ENCODE results near the gene KRTAP3-3. TPM values are rescaled to one million over a fixed set of nuclear protein-coding genes. Genes with fewer than 3 reads are reported as not detected.

Gene KRTAP3-3
- total RNA-seq, 1 donor from 2014 or later, result not detected

DNA sequence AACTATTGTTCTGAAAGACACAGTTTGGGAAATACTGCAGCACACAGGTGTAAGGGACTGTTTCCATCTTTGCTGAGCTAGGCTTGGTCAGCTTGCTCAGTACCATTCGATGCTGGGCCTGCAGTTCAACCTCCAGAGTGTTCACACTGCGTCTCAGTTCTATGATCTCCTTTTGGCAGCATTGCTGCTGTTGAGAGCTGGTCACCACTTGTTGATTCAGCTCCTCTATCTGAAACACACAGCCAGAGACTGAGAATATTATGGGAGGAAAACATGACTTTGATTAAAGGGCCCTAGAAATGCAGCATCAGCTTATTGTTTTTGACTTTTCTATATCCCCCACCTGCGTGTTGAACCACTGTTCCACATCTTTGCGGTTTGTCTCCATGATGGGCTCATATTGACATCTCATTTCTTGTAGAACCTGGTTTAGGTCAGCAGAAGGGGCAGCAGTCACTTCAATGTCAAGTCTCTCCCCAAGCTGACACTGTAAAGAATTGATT lies 31.9 kb downstream of the KRTAP3-3 start:
- FAIRE-seq, result no peak
- DNase-seq (ENCODE audit: low spot score in 2 of 2), result no peak

DNA sequence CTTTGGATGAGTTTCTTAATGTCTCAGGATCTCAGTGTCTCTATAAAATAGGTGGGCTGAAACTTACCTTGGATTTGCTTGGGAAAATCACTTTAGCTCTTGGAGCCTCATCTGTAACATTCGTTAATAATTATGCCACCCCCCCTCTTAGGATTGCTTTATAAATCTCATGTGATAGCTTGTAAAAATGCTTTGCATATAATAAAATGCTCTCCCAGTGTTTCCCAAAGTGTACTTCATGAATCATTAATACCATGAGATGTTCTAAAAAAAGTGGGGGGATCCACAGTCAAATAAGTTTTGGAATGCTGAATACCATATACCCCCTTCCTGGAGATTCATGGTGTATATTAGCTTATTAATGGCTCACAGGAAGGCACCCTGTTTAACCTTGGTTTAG lies 32.4 kb downstream of the KRTAP3-3 start:
- DNase-seq (ENCODE audit: low spot score in 2 of 2) (no peak), FAIRE-seq (no peak)

- DNase-seq (ENCODE audit: low spot score in 2 of 2), result no peak
- no peak for FAIRE-seq
Measured at GRCh38 chr17:40960144-40960543, 33.8 kb downstream of the KRTAP3-3 start.

GRCh38 chr17:40958086-40958953 lies 35.6 kb downstream of the KRTAP3-3 start:
- no peak for FAIRE-seq
- no peak for DNase-seq (ENCODE audit: low spot score in 2 of 2)

DNA sequence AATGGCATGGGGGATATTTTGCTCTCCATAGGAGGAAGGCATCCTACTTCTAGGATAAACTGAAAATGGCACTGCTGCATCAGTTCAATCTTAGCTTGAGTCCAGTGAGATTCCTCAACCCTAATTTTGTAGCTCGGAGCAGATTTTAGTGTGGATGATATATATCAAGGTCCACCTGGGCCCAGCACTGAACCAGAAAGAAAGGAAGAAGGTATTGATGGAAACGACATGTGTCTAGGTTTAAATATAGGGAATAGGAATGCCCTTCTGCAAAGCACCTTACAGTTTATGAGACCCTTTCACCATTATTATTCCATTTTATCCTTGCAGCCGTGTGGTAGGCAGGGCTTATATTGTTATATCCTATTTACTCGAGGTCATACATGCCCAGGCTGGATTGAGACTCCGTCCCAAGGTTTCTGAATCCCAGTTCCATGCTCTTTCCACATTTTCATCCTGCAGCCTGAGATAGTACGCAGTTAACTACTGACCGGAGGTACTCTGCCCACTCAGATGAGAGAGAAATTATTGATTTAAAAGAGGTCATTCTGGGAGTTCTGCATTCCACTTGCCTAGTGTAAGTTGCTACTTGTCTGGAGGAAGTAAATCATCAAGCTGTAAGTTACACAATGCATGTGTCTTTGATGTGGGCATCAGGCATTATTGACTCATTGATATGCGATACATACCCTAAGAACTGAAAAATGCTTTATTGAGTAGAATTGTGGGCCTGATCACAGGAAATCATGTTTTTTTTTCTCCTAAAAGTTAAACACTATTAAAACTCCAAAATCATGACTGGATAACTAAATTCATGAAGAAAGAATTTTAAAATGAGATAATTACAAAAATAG lies 37.3 kb downstream of the KRTAP3-3 start:
- FAIRE-seq, result no peak

GRCh38 chr17:40953881-40954280 lies 40.1 kb downstream of the KRTAP3-3 start:
- no peak for DNase-seq (ENCODE audit: low spot score in 2 of 2)
- FAIRE-seq, result no peak

More for the DNA sequence above, 37.3 kb downstream of the KRTAP3-3 start:
- no peak for DNase-seq (ENCODE audit: low spot score in 2 of 2)

DNA sequence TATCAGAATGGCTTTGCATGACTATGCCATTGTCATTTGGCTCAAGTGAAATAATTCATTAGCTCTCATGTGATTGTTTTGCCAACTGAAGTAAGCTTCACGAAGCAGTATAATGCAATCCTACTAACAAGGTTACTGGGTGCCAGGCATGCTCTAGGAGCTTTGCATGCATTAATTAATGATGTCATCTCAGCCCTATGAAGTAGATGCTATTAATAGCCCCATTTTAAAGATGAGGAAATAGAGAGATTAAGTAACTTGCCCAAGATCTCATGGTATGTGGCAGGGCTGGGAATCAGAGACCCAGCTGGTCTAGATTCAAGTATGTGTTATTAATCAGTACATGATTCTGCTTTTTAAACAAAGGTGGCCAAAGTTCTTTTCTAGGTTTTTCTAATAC lies 41.3 kb downstream of the KRTAP3-3 start:
- FAIRE-seq, result no peak

GRCh38 chr17:40952154-40952553 lies 41.8 kb downstream of the KRTAP3-3 start:
- FAIRE-seq (no peak), DNase-seq (ENCODE audit: low spot score in 2 of 2) (no peak)

More for the DNA sequence above, 41.3 kb downstream of the KRTAP3-3 start:
- no peak for DNase-seq (ENCODE audit: low spot score in 2 of 2)

- no peak for FAIRE-seq
- no peak for DNase-seq (ENCODE audit: low spot score in 2 of 2)
Measured at GRCh38 chr17:40951011-40951622, 42.8 kb downstream of the KRTAP3-3 start.

DNA sequence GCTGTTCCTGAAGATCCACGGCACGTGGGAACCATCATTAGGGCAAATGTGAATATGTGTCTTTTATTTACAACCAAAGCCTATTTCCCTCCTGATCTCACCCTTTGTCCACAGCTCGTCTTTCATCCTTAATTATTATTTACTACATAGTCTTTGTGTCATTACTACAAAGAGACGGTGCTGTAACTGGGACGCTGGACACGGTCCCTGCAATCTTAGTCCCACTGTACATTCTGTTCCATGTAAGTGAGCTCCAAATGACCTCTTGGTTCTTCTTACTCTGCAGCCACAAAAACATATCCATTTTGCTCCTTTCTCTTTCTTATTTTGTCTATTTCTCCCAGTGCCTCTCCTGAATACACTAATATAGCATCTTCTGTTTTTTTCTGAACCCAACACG lies 43.8 kb downstream of the KRTAP3-3 start:
- no peak for FAIRE-seq

GRCh38 chr17:40949418-40949817 lies 44.5 kb downstream of the KRTAP3-3 start:
- no peak for FAIRE-seq

More for the DNA sequence above, 43.8 kb downstream of the KRTAP3-3 start:
- no peak for DNase-seq (ENCODE audit: low spot score in 2 of 2)

GRCh38 chr17:40947929-40948328 lies 46.0 kb downstream of the KRTAP3-3 start:
- DNase-seq (ENCODE audit: low spot score in 2 of 2), result no peak
- no peak for FAIRE-seq

More at GRCh38 chr17:40949418-40949817, 44.5 kb downstream of the KRTAP3-3 start:
- no peak for DNase-seq (ENCODE audit: low spot score in 2 of 2)

DNA sequence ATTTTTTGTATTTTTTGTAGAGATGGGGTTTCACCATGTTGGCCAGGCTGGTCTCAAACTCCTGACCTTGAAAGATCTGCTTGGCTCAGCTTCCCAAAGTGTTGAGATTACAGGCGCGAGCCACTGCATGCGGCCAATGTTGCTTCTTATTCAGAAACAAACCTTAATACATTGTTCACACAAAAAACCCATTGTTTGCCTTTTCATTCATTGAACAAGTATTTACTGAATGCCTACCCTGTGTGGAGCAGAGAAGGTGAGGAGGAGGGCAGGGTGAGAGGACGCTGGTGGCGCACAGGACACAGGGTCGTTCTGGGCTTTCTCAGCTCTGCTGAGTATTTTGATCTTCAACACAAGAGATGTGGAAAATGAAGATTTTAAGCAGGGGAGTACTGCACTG lies 48.5 kb downstream of the KRTAP3-3 start:
- DNase-seq (ENCODE audit: low spot score in 2 of 2) (no peak), FAIRE-seq (no peak)

- DNase-seq (ENCODE audit: low spot score in 2 of 2) (no peak), FAIRE-seq (no peak)
Measured at GRCh38 chr17:40944531-40944930, 49.4 kb downstream of the KRTAP3-3 start.

Small RNA genes lying within 50 kb of the gene (small RNA-seq; reads per million reads assigned to genes)
- not detected for gene KRTAP3-4P

Other genes starting within 250 kb of the KRTAP3-3 start
- gene KRT25, start 238.8 kb downstream of the KRTAP3-3 start, total RNA-seq, result not detected
- gene KRT26, start 222.0 kb downstream of the KRTAP3-3 start, total RNA-seq, result not detected
- gene KRT27, start 211.6 kb downstream of the KRTAP3-3 start, total RNA-seq, result not detected
- not detected for gene KRT28, start 194.2 kb downstream of the KRTAP3-3 start, total RNA-seq
- 2.4 TPM for gene KRT10, start 171.6 kb downstream of the KRTAP3-3 start, total RNA-seq
- not detected for gene KRT12, start 126.9 kb downstream of the KRTAP3-3 start, total RNA-seq
- gene KRT20, start 108.9 kb downstream of the KRTAP3-3 start, total RNA-seq, result not detected
- 0.41 TPM for gene KRT23, start 56.5 kb downstream of the KRTAP3-3 start, total RNA-seq
- gene KRT39, start 27.2 kb downstream of the KRTAP3-3 start, total RNA-seq, result not detected
- not detected for gene KRT40, start 9.8 kb downstream of the KRTAP3-3 start, total RNA-seq
- gene KRTAP3-2, start 5.7 kb upstream of the KRTAP3-3 start, total RNA-seq, result not detected
- not detected for gene KRTAP3-1, start 15.0 kb upstream of the KRTAP3-3 start, total RNA-seq
- not detected for gene KRTAP1-5, start 33.0 kb upstream of the KRTAP3-3 start, total RNA-seq
- gene KRTAP1-4, start 36.0 kb upstream of the KRTAP3-3 start, total RNA-seq, result not detected
- gene KRTAP1-3, start 40.7 kb upstream of the KRTAP3-3 start, total RNA-seq, result not detected
- gene KRTAP1-1, start 47.3 kb upstream of the KRTAP3-3 start, total RNA-seq, result not detected
- not detected for gene KRTAP2-1, start 53.2 kb upstream of the KRTAP3-3 start, total RNA-seq
- gene KRTAP2-2, start 61.1 kb upstream of the KRTAP3-3 start, total RNA-seq, result not detected
- gene KRTAP2-3, start 66.0 kb upstream of the KRTAP3-3 start, total RNA-seq, result not detected
- not detected for gene KRTAP2-4, start 71.7 kb upstream of the KRTAP3-3 start, total RNA-seq
- not detected for gene KRTAP4-7, start 90.0 kb upstream of the KRTAP3-3 start, total RNA-seq
- not detected for gene KRTAP4-8, start 104.0 kb upstream of the KRTAP3-3 start, total RNA-seq
- not detected for gene KRTAP4-16, start 108.0 kb upstream of the KRTAP3-3 start, total RNA-seq
- not detected for gene KRTAP4-9, start 111.2 kb upstream of the KRTAP3-3 start, total RNA-seq
- not detected for gene KRTAP4-11, start 124.2 kb upstream of the KRTAP3-3 start, total RNA-seq
- not detected for gene KRTAP4-12, start 130.0 kb upstream of the KRTAP3-3 start, total RNA-seq
- not detected for gene KRTAP4-6, start 146.4 kb upstream of the KRTAP3-3 start, total RNA-seq
- not detected for gene KRTAP4-5, start 155.7 kb upstream of the KRTAP3-3 start, total RNA-seq
- not detected for gene KRTAP4-4, start 166.6 kb upstream of the KRTAP3-3 start, total RNA-seq
- not detected for gene KRTAP4-3, start 174.1 kb upstream of the KRTAP3-3 start, total RNA-seq
- not detected for gene KRTAP4-2, start 184.1 kb upstream of the KRTAP3-3 start, total RNA-seq
- gene KRTAP4-1, start 190.7 kb upstream of the KRTAP3-3 start, total RNA-seq, result not detected
- not detected for gene KRTAP9-1, start 195.7 kb upstream of the KRTAP3-3 start, total RNA-seq
- gene KRTAP9-2, start 232.5 kb upstream of the KRTAP3-3 start, total RNA-seq, result not detected
- gene KRTAP9-3, start 238.3 kb upstream of the KRTAP3-3 start, total RNA-seq, result not detected
- gene KRTAP9-8, start 243.8 kb upstream of the KRTAP3-3 start, total RNA-seq, result not detected